HG03045 (cell line): ENCODE data around the gene EPHA4.
A peak's percentile ranks its signal among the peaks of the same experiment; 100 is the strongest.

Source experiments
- ATAC-seq: cut with Tn5 transposase; IDR thresholded peaks from one replicate; pipeline ENCODE4 v1.9.1; 2021; ENCODE audit warnings: mild to moderate bottlenecking, moderate library complexity; ENCODE audit not compliant: unreplicated experiment

Gene EPHA4

GRCh38 chr2:221571551-221572218, 419 bp downstream of the EPHA4 start:
- ATAC-seq: peak; percentile 8

GRCh38 chr2:221571025-221571550, 1.0 kb downstream of the EPHA4 start:
- no peak for ATAC-seq

- no peak for ATAC-seq
Measured at GRCh38 chr2:221570321-221570935, 1.7 kb downstream of the EPHA4 start.

- ATAC-seq: no peak
Measured at GRCh38 chr2:221569871-221570270, 2.2 kb downstream of the EPHA4 start.

- no peak for ATAC-seq
Measured at GRCh38 chr2:221569425-221569845, 2.7 kb downstream of the EPHA4 start.

GRCh38 chr2:221568299-221568698, 3.8 kb downstream of the EPHA4 start:
- no peak for ATAC-seq

GRCh38 chr2:221567809-221568208, 4.3 kb downstream of the EPHA4 start:
- no peak for ATAC-seq

GRCh38 chr2:221567231-221567760, 4.8 kb downstream of the EPHA4 start:
- ATAC-seq: no peak

- ATAC-seq: no peak
Measured at GRCh38 chr2:221563270-221563985, 8.7 kb downstream of the EPHA4 start.

- no peak for ATAC-seq
Measured at GRCh38 chr2:221562226-221562625, 9.9 kb downstream of the EPHA4 start.

GRCh38 chr2:221561770-221562169, 10.3 kb downstream of the EPHA4 start:
- no peak for ATAC-seq

GRCh38 chr2:221559991-221560390, 12.1 kb downstream of the EPHA4 start:
- ATAC-seq: no peak

GRCh38 chr2:221558107-221558506, 14.0 kb downstream of the EPHA4 start:
- no peak for ATAC-seq

GRCh38 chr2:221555494-221555846, 16.6 kb downstream of the EPHA4 start:
- peak; percentile 49 for ATAC-seq

GRCh38 chr2:221554769-221555493, 17.2 kb downstream of the EPHA4 start:
- ATAC-seq: peak; percentile 98

- ATAC-seq: no peak
Measured at GRCh38 chr2:221553333-221553732, 18.8 kb downstream of the EPHA4 start.

- no peak for ATAC-seq
Measured at GRCh38 chr2:221552291-221552690, 19.8 kb downstream of the EPHA4 start.

- ATAC-seq: no peak
Measured at GRCh38 chr2:221551864-221552263, 20.2 kb downstream of the EPHA4 start.

GRCh38 chr2:221549143-221549542, 23.0 kb downstream of the EPHA4 start:
- peak; percentile 92 for ATAC-seq

GRCh38 chr2:221546505-221547225, 25.4 kb downstream of the EPHA4 start:
- no peak for ATAC-seq
